ENCODE data around the gene RFC4.
"Not testable (repeated sequence)": the region's sequence is repeated elsewhere in the genome, so short reads cannot be mapped to it uniquely, and the experiment has no call there.

The RFC4 gene

GRCh38 chr3:186824430-186825139, 18.3 kb upstream of the RFC4 start:
- DNase-seq (ENCODE audit: low read depth): no peak

- DNase-seq (ENCODE audit: low read depth): no peak
Observed at GRCh38 chr3:186823386-186823785, 17.1 kb upstream of the RFC4 start.

GRCh38 chr3:186822388-186822759, 16.1 kb upstream of the RFC4 start:
- DNase-seq (ENCODE audit: low read depth): not testable (repeated sequence)

GRCh38 chr3:186821429-186822387, 15.4 kb upstream of the RFC4 start:
- DNase-seq (ENCODE audit: low read depth): no peak

GRCh38 chr3:186818956-186819355, 12.7 kb upstream of the RFC4 start:
- no peak for DNase-seq (ENCODE audit: low read depth)

- no peak for DNase-seq (ENCODE audit: low read depth)
Observed at GRCh38 chr3:186818516-186818915, 12.2 kb upstream of the RFC4 start.

GRCh38 chr3:186815435-186815834, 9.2 kb upstream of the RFC4 start:
- no peak for DNase-seq (ENCODE audit: low read depth)

GRCh38 chr3:186814100-186814499, 7.8 kb upstream of the RFC4 start:
- DNase-seq (ENCODE audit: low read depth): no peak

GRCh38 chr3:186811313-186811712, 5.0 kb upstream of the RFC4 start:
- DNase-seq (ENCODE audit: low read depth): not testable (repeated sequence)

- DNase-seq (ENCODE audit: low read depth): no peak
Observed at GRCh38 chr3:186810336-186810996, 4.2 kb upstream of the RFC4 start.

- no peak for DNase-seq (ENCODE audit: low read depth)
Observed at GRCh38 chr3:186807231-186807630, 949 bp upstream of the RFC4 start.

GRCh38 chr3:186803447-186803846, 2.8 kb downstream of the RFC4 start:
- not testable (repeated sequence) for DNase-seq (ENCODE audit: low read depth)

- DNase-seq (ENCODE audit: low read depth): no peak
Observed at GRCh38 chr3:186802701-186803100, 3.6 kb downstream of the RFC4 start.

- no peak for DNase-seq (ENCODE audit: low read depth)
Observed at GRCh38 chr3:186800285-186800684, 6.0 kb downstream of the RFC4 start.

- no peak for DNase-seq (ENCODE audit: low read depth)
Observed at GRCh38 chr3:186798239-186798874, 7.9 kb downstream of the RFC4 start.

GRCh38 chr3:186790261-186790981, 15.9 kb downstream of the RFC4 start:
- no peak for DNase-seq (ENCODE audit: low read depth)

- DNase-seq (ENCODE audit: low read depth): no peak
Observed at GRCh38 chr3:186789554-186790260, 16.6 kb downstream of the RFC4 start.

GRCh38 chr3:186788482-186789370, 17.6 kb downstream of the RFC4 start:
- no peak for DNase-seq (ENCODE audit: low read depth)

- DNase-seq (ENCODE audit: low read depth): no peak
Observed at GRCh38 chr3:186787642-186788481, 18.4 kb downstream of the RFC4 start.

All from CMK (cell line).